Omental fat pad (tissue), 4 donors: ENCODE results near the gene DOLPP1. TPM values are rescaled to one million over a fixed set of nuclear protein-coding genes. Genes with fewer than 3 reads are reported as not detected.

ENCODE experiments used
- ATAC-seq: fragments of 150-250 bp; one replicate; pipeline ENCODE4 v1.9.1; 2016; ENCODE audit warnings: mild to moderate bottlenecking, moderate library complexity; ENCODE audit not compliant: low FRiP score
- DNase-seq: peaks from one replicate; pipeline ENCODE4 v3.0.0-alpha.2; 2019; ENCODE audit warnings: low spot score
- CTCF ChIP-seq, 3 donors: fragments of 450-650 bp; IDR thresholded peaks; one replicate each; pipeline ENCODE4 v1.5.1; 2016 to 2017; ENCODE audit warnings: antibody characterized with exemption in 3 of 3, mild to moderate bottlenecking in 3 of 3, moderate library complexity in 2 of 3
- total RNA-seq, 4 donors: library from RNA; depleted of rRNA; stranded (reverse); fragments of >200 nt; gene quantifications; one replicate each; pipeline ENCODE4 v1.1.0, GENCODE V29; 2016

DOLPP1 gene
- total RNA-seq, 4 donors from 2014 or later, result 4.8 to 7.2 (median 6.6) TPM

GRCh38 chr9:129053020-129053419 lies 27.9 kb upstream of the DOLPP1 start:
- DNase-seq, result no peak
- no peak for TF ChIP-seq CTCF (IDR thresholded peaks at IDR 0.05)
- no peak for ATAC-seq

DNA sequence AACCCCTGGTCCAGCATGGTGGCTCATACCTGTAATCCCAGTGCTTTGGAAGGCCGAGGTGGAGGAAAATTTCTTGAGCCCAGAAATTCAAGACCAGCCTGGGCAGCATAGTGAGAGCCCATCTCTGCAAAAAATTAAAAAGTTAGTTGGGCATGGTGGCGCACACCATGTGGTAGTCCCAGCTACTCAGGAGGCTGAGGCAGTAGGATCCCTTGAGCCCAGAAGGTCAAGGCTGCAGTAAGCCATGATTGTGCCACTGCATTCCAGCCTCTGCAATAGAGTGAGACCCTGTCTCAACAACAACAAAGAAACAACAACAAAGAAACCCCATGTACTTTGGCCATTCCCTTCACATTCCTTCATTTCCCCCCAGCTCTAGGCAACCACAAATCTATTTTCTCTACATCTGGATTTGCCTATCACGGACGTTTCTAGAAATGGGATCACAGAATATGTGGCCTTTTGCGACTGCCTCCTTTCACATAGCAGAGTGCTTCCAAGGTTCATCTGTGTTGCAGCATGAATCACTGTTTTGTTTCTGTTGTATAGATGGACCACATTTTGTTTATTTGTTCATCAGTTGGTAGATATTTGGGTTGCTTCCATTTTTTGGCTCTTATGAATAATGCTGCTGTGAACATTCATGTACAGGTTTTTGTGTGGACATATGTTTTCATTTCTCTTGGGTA lies 26.6 kb upstream of the DOLPP1 start:
- no peak for TF ChIP-seq CTCF (IDR thresholded peaks at IDR 0.05)
- DNase-seq (no peak), ATAC-seq (no peak)

DNA sequence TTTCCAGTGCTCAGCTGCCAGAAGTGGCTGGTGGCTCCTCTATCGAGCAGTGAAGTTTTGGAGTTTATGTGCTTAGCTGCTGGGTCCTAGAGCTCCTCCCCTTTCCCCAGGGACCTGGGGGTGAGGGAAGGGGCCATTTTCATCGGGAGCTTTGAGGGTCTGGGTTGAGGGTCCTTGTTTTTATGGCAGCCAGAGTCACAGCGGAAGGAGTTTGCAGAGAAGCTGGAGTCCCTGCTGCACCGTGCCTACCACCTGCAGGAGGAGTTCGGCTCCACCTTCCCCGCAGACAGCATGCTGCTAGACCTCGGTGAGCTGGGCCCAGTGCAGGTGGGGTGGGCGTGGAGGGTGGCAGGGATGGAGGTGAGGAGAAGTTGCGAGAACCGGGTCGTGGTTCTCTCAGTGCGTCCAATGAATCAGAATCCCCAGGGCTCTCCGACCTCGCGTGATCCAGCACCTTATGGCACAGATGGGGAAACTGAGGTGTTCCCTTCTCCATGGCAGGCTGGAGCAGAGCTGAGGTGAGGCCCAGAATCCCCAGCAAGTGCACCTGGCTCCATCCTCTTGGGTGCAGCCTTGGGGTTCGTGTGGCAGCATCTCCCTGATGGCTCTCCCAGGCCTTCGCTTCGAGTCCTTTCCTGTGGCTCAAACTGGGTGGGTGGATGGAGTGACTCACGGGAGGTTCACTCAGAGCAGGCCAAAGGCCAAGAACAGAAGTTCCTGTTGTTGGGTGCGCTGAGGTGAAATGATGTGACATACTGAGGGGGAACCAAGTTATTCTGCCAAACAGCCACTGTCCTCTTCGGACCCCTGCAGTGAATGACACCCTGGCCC lies 21.7 kb upstream of the DOLPP1 start:
- no peak for TF ChIP-seq CTCF (IDR thresholded peaks at IDR 0.05)
- no peak for ATAC-seq
- no peak for DNase-seq

- DNase-seq (no peak), ATAC-seq (no peak)
- no peak for TF ChIP-seq CTCF (IDR thresholded peaks at IDR 0.05)
These were observed 20.8 kb upstream of the DOLPP1 start for GRCh38 chr9:129059796-129060785.

GRCh38 chr9:129060991-129061390 lies 19.9 kb upstream of the DOLPP1 start:
- TF ChIP-seq CTCF (IDR thresholded peaks at IDR 0.05), result no peak
- ATAC-seq (no peak), DNase-seq (no peak)

- ATAC-seq (no peak), DNase-seq (no peak)
These were observed 17.9 kb upstream of the DOLPP1 start for GRCh38 chr9:129063061-129063460.

More at GRCh38 chr9:129063061-129063460, 17.9 kb upstream of the DOLPP1 start:
- no peak for TF ChIP-seq CTCF (IDR thresholded peaks at IDR 0.05)
